LNCaP clone FGC (cell line): ENCODE results near the gene RASL10A.
A peak's percentile ranks its signal among the peaks of the same experiment; 100 is the strongest.

ENCODE experiments used
- DNase-seq: peaks from one replicate; pipeline ENCODE4 v3.0.0-alpha.2; 2011; ENCODE audit warnings: low read depth
- H3K4me3 ChIP-seq: 2 replicates; pipeline ENCODE4 v1.5.1; 2011; ENCODE audit warnings: mild to moderate bottlenecking, low read depth, low read length, control low read depth
- TF ChIP-seq, protein P1 (sequence below): IDR thresholded peaks from 2 replicates; pipeline ENCODE4 v1.5.1; 2012; ENCODE audit warnings: mild to moderate bottlenecking; ENCODE audit not compliant: control insufficient read depth, insufficient read depth; ENCODE audit errors: extremely low read depth

RASL10A gene

DNA sequence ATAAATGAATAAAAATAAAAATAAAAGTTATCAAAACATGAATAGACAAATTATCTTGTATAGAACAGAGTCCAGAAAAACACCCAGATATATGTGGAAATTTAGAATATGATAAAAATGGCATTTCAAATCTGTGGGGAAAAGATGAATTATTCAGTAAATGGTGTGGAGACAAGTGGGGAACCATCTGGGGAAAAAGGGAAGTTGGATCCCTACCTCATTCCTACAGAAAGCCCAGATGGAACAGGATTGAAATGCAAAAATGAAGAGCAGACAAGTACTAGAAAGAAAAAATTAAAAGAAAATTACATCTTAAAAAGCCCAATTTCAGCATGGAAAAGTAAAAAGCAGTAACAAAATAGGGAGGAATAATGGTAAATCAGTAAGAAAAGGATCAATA, 8.1 kb upstream of the RASL10A start:
- no peak overlapping the region for H3K4me3 ChIP-seq
- TF ChIP-seq, protein P1, sequence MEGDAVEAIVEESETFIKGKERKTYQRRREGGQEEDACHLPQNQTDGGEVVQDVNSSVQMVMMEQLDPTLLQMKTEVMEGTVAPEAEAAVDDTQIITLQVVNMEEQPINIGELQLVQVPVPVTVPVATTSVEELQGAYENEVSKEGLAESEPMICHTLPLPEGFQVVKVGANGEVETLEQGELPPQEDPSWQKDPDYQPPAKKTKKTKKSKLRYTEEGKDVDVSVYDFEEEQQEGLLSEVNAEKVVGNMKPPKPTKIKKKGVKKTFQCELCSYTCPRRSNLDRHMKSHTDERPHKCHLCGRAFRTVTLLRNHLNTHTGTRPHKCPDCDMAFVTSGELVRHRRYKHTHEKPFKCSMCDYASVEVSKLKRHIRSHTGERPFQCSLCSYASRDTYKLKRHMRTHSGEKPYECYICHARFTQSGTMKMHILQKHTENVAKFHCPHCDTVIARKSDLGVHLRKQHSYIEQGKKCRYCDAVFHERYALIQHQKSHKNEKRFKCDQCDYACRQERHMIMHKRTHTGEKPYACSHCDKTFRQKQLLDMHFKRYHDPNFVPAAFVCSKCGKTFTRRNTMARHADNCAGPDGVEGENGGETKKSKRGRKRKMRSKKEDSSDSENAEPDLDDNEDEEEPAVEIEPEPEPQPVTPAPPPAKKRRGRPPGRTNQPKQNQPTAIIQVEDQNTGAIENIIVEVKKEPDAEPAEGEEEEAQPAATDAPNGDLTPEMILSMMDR: no peak
- no peak for DNase-seq

DNA sequence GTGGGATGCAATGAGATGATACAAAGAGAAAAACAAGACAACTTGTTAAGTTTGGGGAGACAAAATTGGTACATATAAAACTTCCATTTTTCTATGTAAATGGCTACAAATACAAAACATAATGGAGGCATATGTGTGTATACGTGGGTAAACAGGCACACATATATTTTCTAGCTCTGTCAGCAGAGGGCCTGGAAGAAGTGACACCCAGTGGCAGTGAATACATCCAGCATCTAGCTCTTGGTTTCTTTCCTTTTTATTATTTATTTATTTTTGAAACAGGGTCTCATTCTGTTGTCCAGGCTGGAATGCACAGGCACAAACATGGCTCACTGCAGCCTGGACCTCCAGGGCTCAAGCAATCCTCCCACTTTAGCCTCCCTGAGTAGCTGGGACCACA, 5.0 kb upstream of the RASL10A start:
- H3K4me3 ChIP-seq: no peak overlapping the region
- DNase-seq: no peak
- TF ChIP-seq, protein P1: peak; percentile 39; the same call in 1 of the 2 replicates

GRCh38 chr22:29319072-29319471, 3.6 kb upstream of the RASL10A start:
- TF ChIP-seq, protein P1: no peak
- H3K4me3 ChIP-seq: no peak overlapping the region
- DNase-seq: no peak

DNA sequence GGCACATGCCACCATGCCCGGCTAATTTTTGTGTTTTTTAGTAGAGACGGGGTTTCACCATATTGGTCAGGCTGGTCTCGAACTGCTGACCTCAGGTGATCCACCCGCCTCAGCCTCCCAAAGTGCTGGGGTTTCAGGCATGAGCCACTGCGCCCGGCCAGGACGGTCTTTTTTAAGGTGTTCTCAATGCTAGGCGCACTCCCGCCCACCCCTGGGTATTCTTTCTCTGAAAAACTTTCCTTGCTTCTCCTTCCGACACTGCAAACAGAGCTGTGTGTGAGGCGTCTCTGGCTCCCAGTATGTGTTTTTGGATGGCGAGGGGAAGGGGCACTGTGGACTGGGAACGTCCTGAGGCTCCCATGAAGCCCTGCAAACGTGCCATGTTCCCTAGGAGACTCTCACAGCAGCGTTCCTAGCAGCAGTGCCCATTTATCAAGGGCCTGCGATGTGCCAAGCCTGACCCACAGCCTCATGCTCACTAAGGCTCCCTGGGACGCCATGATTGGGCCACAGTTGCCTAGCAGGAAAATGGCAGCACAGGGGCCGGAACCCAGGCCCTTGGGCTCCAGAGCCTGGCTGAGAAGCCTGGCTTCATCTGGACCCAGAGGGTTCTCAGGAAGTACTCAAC, 2.4 kb upstream of the RASL10A start:
- no peak for DNase-seq
- TF ChIP-seq, protein P1: no peak
- H3K4me3 ChIP-seq: no peak overlapping the region

DNA sequence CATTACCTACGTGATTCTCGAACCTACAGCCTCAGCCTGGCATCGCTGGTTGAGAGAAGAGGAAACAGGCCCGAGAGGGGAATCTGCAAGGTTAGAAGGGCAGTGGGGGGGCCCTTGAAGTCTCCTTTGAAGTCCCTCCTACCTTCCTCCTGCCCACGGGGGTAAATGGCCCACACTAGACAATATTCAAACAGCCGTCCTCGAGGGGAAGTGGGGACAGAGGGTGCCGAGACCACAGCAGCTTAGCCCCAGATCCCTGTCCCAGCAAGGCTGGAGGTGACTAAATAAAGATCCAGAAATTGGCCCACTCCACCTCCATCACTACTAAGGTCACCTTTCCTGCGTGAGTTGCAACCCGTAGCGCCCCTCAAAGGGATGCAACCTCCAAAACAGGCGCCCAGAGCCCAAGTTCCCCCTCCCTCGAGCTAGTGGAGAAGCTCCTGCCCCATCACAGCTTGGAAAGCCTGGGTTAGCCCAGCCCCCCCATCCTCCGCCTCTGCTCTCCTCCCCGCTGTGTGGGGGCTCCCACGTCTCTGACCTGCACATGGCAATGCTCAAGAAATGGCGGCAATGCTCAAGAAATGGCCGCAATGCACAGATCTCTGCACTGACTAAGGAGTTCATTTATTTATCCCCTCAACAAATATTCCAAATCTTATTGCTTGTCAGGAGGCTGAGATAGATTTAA, 788 bp upstream of the RASL10A start:
- no peak overlapping the region for H3K4me3 ChIP-seq
- DNase-seq: no peak
- TF ChIP-seq, protein P1: no peak

DNA sequence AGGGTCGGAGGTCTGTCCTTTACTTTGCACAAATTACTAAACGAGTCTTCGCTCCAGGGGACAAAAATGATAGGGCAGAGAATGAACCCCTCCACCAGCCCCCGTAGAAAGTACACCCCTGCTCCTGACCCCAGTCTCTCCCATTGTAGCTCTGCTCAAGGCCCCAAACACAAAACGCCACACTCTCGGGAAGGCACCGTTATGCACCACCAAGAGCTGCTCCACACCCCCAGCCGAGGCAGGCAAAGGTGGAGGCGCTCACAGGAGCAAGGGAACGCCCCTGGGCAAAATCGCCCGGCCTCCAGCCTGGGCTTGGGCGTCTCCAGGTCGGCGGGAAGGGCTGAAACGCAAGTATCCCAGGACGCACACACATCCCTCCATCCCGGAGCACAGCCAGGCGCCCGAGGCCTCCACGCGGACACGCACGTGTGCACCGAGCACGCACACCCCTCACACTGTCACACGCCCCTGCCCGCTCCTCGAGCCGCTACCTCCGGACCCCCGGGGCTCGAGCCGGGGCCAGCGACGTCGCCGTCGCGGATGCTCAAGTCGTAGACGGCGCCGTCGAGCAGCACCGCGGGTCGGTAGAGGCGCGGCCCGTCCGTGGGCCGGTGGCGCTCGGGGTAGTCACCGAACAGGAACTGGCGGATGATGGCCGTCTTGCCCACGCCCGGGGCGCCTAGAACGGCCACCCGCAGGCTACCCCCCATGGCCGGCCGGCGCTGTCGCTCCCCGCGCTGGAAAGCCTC, 786 bp downstream of the RASL10A start:
- DNase-seq: no peak
- TF ChIP-seq, protein P1: no peak
- no peak overlapping the region for H3K4me3 ChIP-seq
